ENCODE results near the gene STARD8. TPM values are rescaled to one million over a fixed set of nuclear protein-coding genes. Genes with fewer than 3 reads are reported as not detected.

Gene STARD8
- total RNA-seq, 3 donors from 2014 or later = 1.2 to 5.5 (median 4.5) TPM

- H3K4me3 ChIP-seq = no peak overlapping the region
- TF ChIP-seq CTCF (IDR thresholded peaks at IDR 0.05) = no peak
- ATAC-seq (no peak), DNase-seq (no peak)
- no peaks in the 10 kb centered on the region for H3K36me3 ChIP-seq (ENCODE audit: low read depth)
- no peaks in the 10 kb centered on the region for H3K4me1 ChIP-seq (ENCODE audit: low read depth)
- no peaks in the 10 kb centered on the region for H3K9me3 ChIP-seq
- intact Hi-C loops (cut with DNase I, micrococcal nuclease) = no loop called here
Measured at GRCh38 chrX:68749426-68749825, 102.0 kb downstream of the STARD8 start.

- intact Hi-C loops (cut with DNase I, micrococcal nuclease) = no loop called here
- TF ChIP-seq CTCF (IDR thresholded peaks at IDR 0.05) = no peak
Measured at GRCh38 chrX:68750316-68750715, 102.8 kb downstream of the STARD8 start.

GRCh38 chrX:68751372-68751771 lies 103.9 kb downstream of the STARD8 start:
- no peak for TF ChIP-seq CTCF (IDR thresholded peaks at IDR 0.05)
- Histone ChIP-seq H3K4me1 (ENCODE audit: low read depth) (no peaks in the 10 kb centered on the region), H3K4me3 (no peak overlapping the region), H3K36me3 (ENCODE audit: low read depth) (no peaks in the 10 kb centered on the region), H3K9me3 (no peaks in the 10 kb centered on the region)
- ATAC-seq (no peak), DNase-seq (no peak)
- intact Hi-C loops (cut with DNase I, micrococcal nuclease) = no loop called here

More at GRCh38 chrX:68750316-68750715, 102.8 kb downstream of the STARD8 start:
- Histone ChIP-seq H3K4me3 (no peak overlapping the region), H3K4me1 (ENCODE audit: low read depth) (no peaks in the 10 kb centered on the region), H3K36me3 (ENCODE audit: low read depth) (no peaks in the 10 kb centered on the region), H3K9me3 (no peaks in the 10 kb centered on the region)
- ATAC-seq (no peak), DNase-seq (no peak)

GRCh38 chrX:68753218-68753617 lies 105.8 kb downstream of the STARD8 start:
- no peaks in the 10 kb centered on the region for H3K36me3 ChIP-seq (ENCODE audit: low read depth)
- intact Hi-C loops (cut with DNase I, micrococcal nuclease) = no loop called here
- no peak for TF ChIP-seq CTCF (IDR thresholded peaks at IDR 0.05)
- H3K9me3 ChIP-seq = no peaks in the 10 kb centered on the region
- H3K4me3 ChIP-seq = no peak overlapping the region
- DNase-seq = no peak
- H3K4me1 ChIP-seq (ENCODE audit: low read depth) = no peaks in the 10 kb centered on the region
- no peak for ATAC-seq

- no peak for DNase-seq
- intact Hi-C loops (cut with DNase I, micrococcal nuclease) = no loop called here
Measured at GRCh38 chrX:68754406-68754805, 106.9 kb downstream of the STARD8 start.

More at GRCh38 chrX:68754406-68754805, 106.9 kb downstream of the STARD8 start:
- no peaks in the 10 kb centered on the region for H3K9me3 ChIP-seq
- H3K4me1 ChIP-seq (ENCODE audit: low read depth) = no peaks in the 10 kb centered on the region
- H3K36me3 ChIP-seq (ENCODE audit: low read depth) = no peaks in the 10 kb centered on the region
- no peak overlapping the region for H3K4me3 ChIP-seq
- no peak for ATAC-seq
- no peak for TF ChIP-seq CTCF (IDR thresholded peaks at IDR 0.05)
